IPS-18c (cell line): ENCODE measurements around the gene KANTR.
"Not testable (repeated sequence)": the region's sequence is repeated elsewhere in the genome, so short reads cannot be mapped to it uniquely, and the experiment has no call there.

Experiments
- H3K4me3 ChIP-seq: 2 replicates; pipeline ENCODE4 v1.7.0; 2013; ENCODE audit warnings: low read depth, mild to moderate bottlenecking, low read length, moderate library complexity; ENCODE audit not compliant: insufficient read depth
- H3K9me3 ChIP-seq: one replicate; pipeline ENCODE4 v1.6.1; 2013; ENCODE audit warnings: mild to moderate bottlenecking, low read length, moderate library complexity; ENCODE audit not compliant: control insufficient read depth, insufficient read depth

Gene KANTR

GRCh38 chrX:53164566-53164965 is 70.6 kb downstream of the KANTR start:
- H3K4me3 ChIP-seq, H3K9me3 ChIP-seq: not testable (repeated sequence)

GRCh38 chrX:53166103-53166502 is 72.2 kb downstream of the KANTR start:
- H3K4me3 ChIP-seq, result no peak overlapping the region
- H3K9me3 ChIP-seq, result peaks cover 4% of the 10 kb centered on the region

GRCh38 chrX:53171356-53171755 is 77.4 kb downstream of the KANTR start:
- peaks cover 2% of the 10 kb centered on the region for H3K9me3 ChIP-seq
- H3K4me3 ChIP-seq, result no peak overlapping the region
